IMR-90 (cell line): ENCODE measurements around the gene TRIO. TPM values are rescaled to one million over a fixed set of nuclear protein-coding genes. Genes with fewer than 3 reads are reported as not detected.
A peak's percentile ranks its signal among the peaks of the same experiment; 100 is the strongest.

Source experiments
- ATAC-seq: fragments of 200-7000 bp; cut with Tn5 transposase; 2 replicates; pipeline ENCODE4 v1.9.1; 2020; ENCODE audit warnings: low read depth, mild to moderate bottlenecking, moderate library complexity
- BruUV-seq: library from RNA; stranded (reverse); fragments of 400-500 nt; replicated peaks from 2 replicates; lab custom pipeline; 2021; lab: Mats Ljungman, UMichigan
- CTCF ChIA-PET: fragments of 300-600 bp; formaldehyde crosslinking; extraction: SDS; loops from one replicate; lab custom pipeline; 2021; ENCODE audit warnings: antibody characterized with exemption; lab: Yijun Ruan, JAX
- POLR2A ChIA-PET: fragments of 300-600 bp; sonication (Branson Sonifier 250); formaldehyde crosslinking; loops from one replicate; lab custom pipeline; 2022; ENCODE audit warnings: antibody characterized with exemption; ENCODE audit not compliant: unreplicated experiment; lab: Charles Lee
- DNase-seq: peaks from one replicate; pipeline ENCODE4 v3.0.0; 2013
- H2AFZ ChIP-seq: replicated peaks from 2 replicates; pipeline ENCODE3; 2013; ENCODE audit warnings: low read length, mild to moderate bottlenecking; ENCODE audit not compliant: poor library complexity
- H2AK5ac ChIP-seq: 2 replicates; pipeline ENCODE4 v1.6.1; 2013; ENCODE audit warnings: low read depth, low read length, inconsistent platforms
- H2AK9ac ChIP-seq: replicated peaks from 2 replicates; pipeline ENCODE3; 2013; ENCODE audit warnings: mild to moderate bottlenecking, low read depth, low read length, moderate library complexity; ENCODE audit not compliant: poor library complexity
- H2BK120ac ChIP-seq: 2 replicates; pipeline ENCODE4 v1.6.1; 2013; ENCODE audit warnings: low read depth, low read length, inconsistent platforms
- H2BK15ac ChIP-seq: 3 replicates; pipeline ENCODE4 v1.6.1; 2013; ENCODE audit warnings: low read depth, low read length, inconsistent platforms
- H2BK20ac ChIP-seq: 2 replicates; pipeline ENCODE4 v1.6.1; 2013; ENCODE audit warnings: low read depth, mild to moderate bottlenecking, inconsistent platforms, low read length, moderate library complexity
- H2BK5ac ChIP-seq: 2 replicates; pipeline ENCODE4 v1.6.1; 2013; ENCODE audit warnings: mild to moderate bottlenecking, low read depth, low read length, inconsistent platforms; ENCODE audit not compliant: poor library complexity, severe bottlenecking
- H3K14ac ChIP-seq: replicated peaks from 2 replicates; pipeline ENCODE4 v1.6.1; 2013; ENCODE audit warnings: low read depth, low read length, inconsistent platforms
- H3K18ac ChIP-seq: 2 replicates; pipeline ENCODE4 v1.6.1; 2013; ENCODE audit warnings: low read depth, low read length, control low read depth
- H3K23ac ChIP-seq: 2 replicates; pipeline ENCODE4 v1.6.1; 2013; ENCODE audit warnings: low read depth, low read length, inconsistent platforms
- H3K27ac ChIP-seq: 2 replicates; pipeline ENCODE4 v1.5.1; 2013; ENCODE audit warnings: mild to moderate bottlenecking, control low read depth, low read length; ENCODE audit not compliant: insufficient read depth
- H3K27me3 ChIP-seq: 2 replicates; pipeline ENCODE4 v1.6.1; 2013; ENCODE audit warnings: low read length; ENCODE audit not compliant: control insufficient read depth, insufficient read depth
- H3K36me3 ChIP-seq: 2 replicates; pipeline ENCODE4 v1.6.1; 2013; ENCODE audit warnings: low read length, mixed read lengths; ENCODE audit not compliant: control insufficient read depth, insufficient read depth
- H3K4ac ChIP-seq: 2 replicates; pipeline ENCODE4 v1.6.1; 2013; ENCODE audit warnings: low read depth, low read length, inconsistent platforms
- H3K4me1 ChIP-seq: 2 replicates; pipeline ENCODE4 v1.6.1; 2013; ENCODE audit warnings: low read length, mixed read lengths; ENCODE audit not compliant: control insufficient read depth, insufficient read depth
- H3K4me2 ChIP-seq: 2 replicates; pipeline ENCODE4 v1.6.1; 2013; ENCODE audit warnings: low read depth, mild to moderate bottlenecking, control low read depth, low read length, moderate library complexity
- H3K4me3 ChIP-seq: 2 replicates; pipeline ENCODE4 v1.5.1; 2013; ENCODE audit warnings: low read depth, mild to moderate bottlenecking, control low read depth, low read length, moderate library complexity; ENCODE audit not compliant: insufficient read depth
- H3K56ac ChIP-seq: 2 replicates; pipeline ENCODE4 v1.6.1; 2013; ENCODE audit warnings: low read length, inconsistent platforms; ENCODE audit not compliant: insufficient read depth; ENCODE audit errors: extremely low read depth
- H3K79me1 ChIP-seq, 2 experiments: 2 replicates each; pipeline ENCODE4 v1.6.1; 2013; ENCODE audit warnings: low read length in 2 of 2, inconsistent platforms in 1 of 2, low read depth in 1 of 2
- H3K9ac ChIP-seq: 2 replicates; pipeline ENCODE4 v1.6.1; 2013; ENCODE audit warnings: low read depth, low read length, control low read depth
- H3K9me1 ChIP-seq: 2 replicates; pipeline ENCODE4 v1.6.1; 2013; ENCODE audit warnings: low read length, inconsistent platforms; ENCODE audit not compliant: insufficient read depth
- H3K9me3 ChIP-seq: 2 replicates; pipeline ENCODE4 v1.6.1; 2013; ENCODE audit warnings: low read length; ENCODE audit not compliant: control insufficient read depth, insufficient read depth
- H4K20me1 ChIP-seq: 2 replicates; pipeline ENCODE4 v1.6.1; 2013; ENCODE audit warnings: low read length, inconsistent platforms; ENCODE audit not compliant: insufficient read depth
- H4K5ac ChIP-seq: 2 replicates; pipeline ENCODE4 v1.6.1; 2013; ENCODE audit warnings: mild to moderate bottlenecking, low read depth, low read length, control low read depth
- H4K8ac ChIP-seq, 2 experiments: 2 replicates each; pipeline ENCODE4 v1.6.1; 2013; ENCODE audit warnings: low read depth in 2 of 2, low read length in 2 of 2, control low read depth in 1 of 2, inconsistent platforms in 1 of 2
- H4K91ac ChIP-seq: 2 replicates; pipeline ENCODE4 v1.6.1; 2013; ENCODE audit warnings: low read depth, low read length, inconsistent platforms; ENCODE audit not compliant: insufficient read depth
- BHLHE40 ChIP-seq: fragments of 150-350 bp; IDR thresholded peaks from 2 replicates; pipeline ENCODE4 v1.6.1; 2016; ENCODE audit warnings: mild to moderate bottlenecking, low read depth, low read length
- CHD1 ChIP-seq: IDR thresholded peaks from 2 replicates; pipeline ENCODE4 v1.6.1; 2012; ENCODE audit warnings: low read depth, low read length, improper control_type of control experiment
- RFX5 ChIP-seq: IDR thresholded peaks from 2 replicates; pipeline ENCODE4 v1.8.0; 2012; ENCODE audit warnings: low read depth, mild to moderate bottlenecking, low read length, moderate library complexity
- WGBS, 2 experiments: methylation state at CpG; one replicate each; pipeline versions ENCODE4 v1.1.5 to v1.1.7; 2013; ENCODE audit warnings: missing lambda C conversion rate in 2 of 2; ENCODE audit not compliant: insufficient read length in 1 of 2; ENCODE audit errors: extremely low coverage in 2 of 2; 5-methylcytosine and 5-hydroxymethylcytosine counted together
- dilution Hi-C: fragments of 300-500 bp; cut with HindIII; formaldehyde crosslinking; loops from one replicate; pipeline ENCODE4 v1.14.3; 2018; ENCODE audit warnings: low sequenced_read_pairs; ENCODE audit not compliant: unreplicated experiment
- in situ Hi-C: fragments of 300-500 bp; cut with MboI; formaldehyde crosslinking; loops from 3 replicates; pipeline ENCODE4 v1.14.3; 2019; ENCODE audit warnings: low sequenced_read_pairs, inconsistent platforms, mixed read lengths
- intact Hi-C: fragments of 100-400 bp; cut with micrococcal nuclease; formaldehyde crosslinking; loops from 2 replicates; pipeline ENCODE4 v1.10.0; 2022
- polyA plus RNA-seq, 3 experiments: library from polyadenylated mRNA; depleted of rRNA; stranded (reverse); fragments of >200 nt; gene quantifications; 2 replicates each; pipeline ENCODE4 v1.2.3, GENCODE V29; 2012; ENCODE audit warnings: low replicate concordance in 1 of 3
- total RNA-seq: library from RNA; depleted of rRNA; stranded (reverse); fragments of >200 nt; gene quantifications from 2 replicates; pipeline ENCODE4 v1.2.3, GENCODE V29; 2012
- TF ChIP-seq, protein P1 (sequence below): fragments of 150-350 bp; IDR thresholded peaks from 2 replicates; pipeline ENCODE4 v1.6.1; 2017; ENCODE audit warnings: mild to moderate bottlenecking, antibody characterized with exemption, low read length, low read depth

The TRIO gene
- total and polyA plus RNA-seq, 2 of the 4 experiments (the other 2 are of a cell fraction), result 206 to 522 TPM

DNA sequence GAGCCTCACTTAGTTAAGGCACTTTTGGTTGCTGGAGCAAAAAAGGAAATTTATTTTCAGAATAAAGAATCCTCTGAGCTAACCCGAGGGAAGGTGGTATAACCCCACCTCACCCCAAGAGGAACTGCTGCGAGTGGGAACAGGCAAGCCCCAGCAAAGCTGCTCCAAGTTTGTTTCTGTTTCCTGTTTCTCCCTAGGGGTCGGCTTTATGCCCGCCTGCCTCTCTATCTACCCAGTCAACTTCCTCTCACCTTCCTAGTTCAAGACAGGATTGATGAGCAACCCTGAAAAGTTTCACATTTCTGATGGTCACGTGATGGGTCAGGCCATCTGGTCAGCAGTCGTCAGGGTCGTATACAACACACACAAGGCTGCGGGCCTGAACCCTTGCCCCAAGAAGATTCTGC is 31.1 kb downstream of the TRIO start:
- Histone ChIP-seq H2AK9ac (no peak overlapping the region), H3K27me3 (no peaks in the 10 kb centered on the region), H3K9ac (peak overlapping the region; percentile 77), H3K36me3 (peaks cover 7% of the 10 kb centered on the region), H2BK20ac (peak overlapping the region; percentile 83), H3K4me2 (peak overlapping the region; percentile 30), H3K79me1 (peaks cover 0 to 25% of the 10 kb centered on the region in 2 experiments; a peak in 2 of 4 replicates), H3K9me1 (peaks cover 28% of the 10 kb centered on the region), H3K4me3 (no peak overlapping the region), H3K18ac (peak overlapping the region; percentile 76), H3K9me3 (no peaks in the 10 kb centered on the region), H2BK120ac (peak overlapping the region; percentile 81), H3K23ac (peak overlapping the region; percentile 85), H4K5ac (peak overlapping the region; percentile 59), H4K91ac (peak overlapping the region; percentile 87), H3K56ac (peak overlapping the region; percentile 71), H3K4ac (peak overlapping the region; percentile 94), H2BK15ac (peak overlapping the region; percentile 94; the same call in 2 of the 3 replicates), H3K4me1 (peaks cover 43% of the 10 kb centered on the region), H2AK5ac (peak overlapping the region; percentile 95), H4K8ac (peak overlapping the region; percentile 79 to 88), H2AFZ (no peak overlapping the region), H3K27ac (peak overlapping the region; percentile 91), H4K20me1 (peaks cover 77% of the 10 kb centered on the region), H3K14ac (peak overlapping the region; percentile 92), H2BK5ac (peak overlapping the region; percentile 90)
- peak; percentile 56 for DNase-seq
- ATAC-seq, result no peak
- intact Hi-C loops (no loop called here), dilution Hi-C loops (no loop called here), in situ Hi-C loops (no loop called here)
- WGBS, 2 experiments, result no CpG with 5 or more reads among the region's 8 CpGs
- POLR2A ChIA-PET, result no interaction called here
- no TSS peak for BruUV-seq
- peak; percentile 80 for TF ChIP-seq RFX5
- peak; percentile 39; the same call in 1 of the 2 replicates for TF ChIP-seq BHLHE40
- TF ChIP-seq, protein P1, sequence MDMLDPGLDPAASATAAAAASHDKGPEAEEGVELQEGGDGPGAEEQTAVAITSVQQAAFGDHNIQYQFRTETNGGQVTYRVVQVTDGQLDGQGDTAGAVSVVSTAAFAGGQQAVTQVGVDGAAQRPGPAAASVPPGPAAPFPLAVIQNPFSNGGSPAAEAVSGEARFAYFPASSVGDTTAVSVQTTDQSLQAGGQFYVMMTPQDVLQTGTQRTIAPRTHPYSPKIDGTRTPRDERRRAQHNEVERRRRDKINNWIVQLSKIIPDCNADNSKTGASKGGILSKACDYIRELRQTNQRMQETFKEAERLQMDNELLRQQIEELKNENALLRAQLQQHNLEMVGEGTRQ, result peak; percentile 87
- TF ChIP-seq CHD1, result no peak
- CTCF ChIA-PET, result interaction anchor here (1.0 kb wide), 1 partner anchor 41 kb away, joined by 4 read pairs; no protein-coding TSS in a partner anchor
